ENCODE data around the gene NFX1. TPM values are rescaled to one million over a fixed set of nuclear protein-coding genes. Genes with fewer than 3 reads are reported as not detected.

The NFX1 gene
- total RNA-seq, 4 donors from 2014 or later: 44.7 to 65.3 (median 49.8) TPM

GRCh38 chr9:33246269-33246860, 44.0 kb upstream of the NFX1 start:
- no peak overlapping the region for H3K27ac ChIP-seq
- H3K4me3 ChIP-seq (replicated peaks in 1 of 3): no peak overlapping the region
- no peak for TF ChIP-seq POLR2A (IDR thresholded peaks at IDR 0.05)
- no peak for TF ChIP-seq CTCF (IDR thresholded peaks at IDR 0.05)
- no peaks in the 10 kb centered on the region for H3K4me1 ChIP-seq
- no peaks in the 10 kb centered on the region for H3K36me3 ChIP-seq
- WGBS, 2 donors: 73 to 86% methylated on average over 5 to 9 of the region's 9 CpGs
- H3K27me3 ChIP-seq: no peaks in the 10 kb centered on the region
- no peaks in the 10 kb centered on the region for H3K9me3 ChIP-seq
- DNase-seq: no peak
- intact Hi-C loops (cut with DNase I): no loop called here

GRCh38 chr9:33248606-33249005, 41.7 kb upstream of the NFX1 start:
- intact Hi-C loops (cut with DNase I): no loop called here
- H3K9me3 ChIP-seq: no peaks in the 10 kb centered on the region
- 98 to 100% methylated on average over 3 of the region's 3 CpGs for WGBS, 2 donors
- no peaks in the 10 kb centered on the region for H3K4me1 ChIP-seq
- H3K27me3 ChIP-seq: no peaks in the 10 kb centered on the region
- H3K4me3 ChIP-seq (replicated peaks in 1 of 3): no peak overlapping the region
- H3K27ac ChIP-seq: no peak overlapping the region
- DNase-seq: no peak
- H3K36me3 ChIP-seq: peaks cover 6 to 10% of the 10 kb centered on the region in 2 donors
- TF ChIP-seq POLR2A (IDR thresholded peaks at IDR 0.05) (no peak), CTCF (IDR thresholded peaks at IDR 0.05) (no peak)

- 83% methylated on average over 5 to 6 of the region's 6 CpGs for WGBS, 2 donors
- Histone ChIP-seq H3K4me3 (replicated peaks in 1 of 3) (no peak overlapping the region), H3K9me3 (no peaks in the 10 kb centered on the region), H3K27ac (no peak overlapping the region), H3K4me1 (no peaks in the 10 kb centered on the region), H3K27me3 (no peaks in the 10 kb centered on the region), H3K36me3 (peaks cover 8 to 13% of the 10 kb centered on the region in 2 donors)
- no peak for TF ChIP-seq POLR2A (IDR thresholded peaks at IDR 0.05)
- no peak for TF ChIP-seq CTCF (IDR thresholded peaks at IDR 0.05)
- DNase-seq: no peak
- intact Hi-C loops (cut with DNase I): no loop called here
Measured at GRCh38 chr9:33249087-33249658, 41.1 kb upstream of the NFX1 start.

DNA sequence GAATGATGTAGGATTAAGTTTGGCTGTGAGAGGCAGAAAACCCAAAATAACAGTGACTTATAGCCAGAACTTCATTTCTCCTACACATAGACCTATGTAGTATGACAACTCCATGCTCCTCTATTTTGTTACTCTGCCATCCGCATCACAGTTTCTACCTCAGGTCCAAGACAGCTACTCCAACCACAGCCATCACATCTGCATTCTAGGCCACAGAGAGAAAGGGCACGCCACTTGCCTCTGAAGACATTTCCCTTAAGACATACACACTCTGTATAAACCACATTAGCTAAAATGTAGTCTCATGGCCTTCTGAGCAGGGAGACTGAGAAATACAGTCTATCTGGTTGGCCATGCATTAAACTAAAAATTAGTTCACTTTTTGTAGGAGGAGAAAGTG, 40.3 kb upstream of the NFX1 start:
- no peak overlapping the region for H3K27ac ChIP-seq
- DNase-seq: no peak
- H3K9me3 ChIP-seq: no peaks in the 10 kb centered on the region
- intact Hi-C loops (cut with DNase I): no loop called here
- TF ChIP-seq CTCF (IDR thresholded peaks at IDR 0.05) (no peak), POLR2A (IDR thresholded peaks at IDR 0.05) (no peak)
- H3K4me3 ChIP-seq (replicated peaks in 1 of 3): no peak overlapping the region
- peaks cover 16 to 20% of the 10 kb centered on the region in 2 donors for H3K36me3 ChIP-seq
- WGBS, 2 donors: 96 to 99% methylated on average over 2 of the region's 2 CpGs
- no peaks in the 10 kb centered on the region for H3K27me3 ChIP-seq
- H3K4me1 ChIP-seq: no peaks in the 10 kb centered on the region

DNA sequence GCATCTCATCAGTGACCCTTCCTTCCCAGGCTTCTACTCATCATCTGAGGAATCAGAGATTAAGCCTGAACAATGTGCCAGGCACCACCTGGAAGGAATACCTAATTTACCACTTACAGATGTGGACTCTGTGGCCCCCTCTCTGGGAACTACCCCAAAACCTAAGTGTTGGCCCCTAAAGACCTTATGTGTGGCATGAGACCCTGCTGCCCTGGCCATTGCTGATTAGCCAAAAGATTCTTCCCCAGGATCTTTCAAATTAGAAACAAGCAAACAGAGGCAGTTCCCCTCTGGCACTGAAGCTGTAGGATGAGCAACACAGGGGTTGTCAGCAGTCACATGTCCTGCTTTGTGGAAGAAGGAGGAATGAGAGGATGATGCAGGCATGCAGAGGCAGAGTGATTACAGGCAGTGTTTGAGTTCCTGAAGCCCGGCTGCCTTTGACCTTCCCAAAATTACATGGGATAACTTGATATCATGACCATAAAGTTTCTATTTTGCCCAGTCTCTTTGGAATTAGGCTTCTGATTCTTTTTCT, 39.8 kb upstream of the NFX1 start:
- Histone ChIP-seq H3K27ac (no peak overlapping the region), H3K4me1 (no peaks in the 10 kb centered on the region), H3K27me3 (no peaks in the 10 kb centered on the region), H3K36me3 (peaks cover 21 to 25% of the 10 kb centered on the region in 2 donors), H3K4me3 (replicated peaks in 1 of 3) (no peak overlapping the region), H3K9me3 (no peaks in the 10 kb centered on the region)
- intact Hi-C loops (cut with DNase I): no loop called here
- no peak for DNase-seq
- 83 to 94% methylated on average over 1 of the region's 1 CpG for WGBS, 2 donors
- no peak for TF ChIP-seq CTCF (IDR thresholded peaks at IDR 0.05)
- no peak for TF ChIP-seq POLR2A (IDR thresholded peaks at IDR 0.05)

All from thyroid gland (tissue), 4 donors.